Left lung (tissue), 10 donors: ENCODE measurements around the gene DPYSL3. TPM values are rescaled to one million over a fixed set of nuclear protein-coding genes. Genes with fewer than 3 reads are reported as not detected.

ENCODE experiments used
- ATAC-seq: fragments of 200-7000 bp; cut with Tn5 transposase; one replicate; pipeline ENCODE4 v1.9.1; 2020; ENCODE audit warnings: moderate library complexity
- DNase-seq, 4 donors: peaks; one replicate each; pipeline ENCODE4 v3.0.0-alpha.2; 2013 to 2020
- H3K27ac ChIP-seq, 2 donors: fragments of 200-600 bp; sonication (generic) in 1 of 2; one replicate each; pipeline versions ENCODE4 v1.5.0 to v1.8.0; 2020 to 2021
- H3K27me3 ChIP-seq, 2 donors: fragments of 200-600 bp; sonication (generic) in 1 of 2; one replicate each; pipeline versions ENCODE4 v1.5.0 to v1.8.0; 2020 to 2021
- H3K36me3 ChIP-seq, 2 donors: fragments of 200-600 bp; sonication (generic) in 1 of 2; one replicate each; pipeline versions ENCODE4 v1.5.0 to v1.8.0; 2020 to 2021
- H3K4me1 ChIP-seq, 2 donors: fragments of 200-600 bp; one replicate each; pipeline ENCODE4 v1.8.0; 2021
- H3K4me3 ChIP-seq, 2 donors: fragments of 200-600 bp; sonication (generic) in 1 of 2; one replicate each; pipeline versions ENCODE4 v1.5.0 to v1.8.0; 2020 to 2021; ENCODE audit warnings: mild to moderate bottlenecking in 1 of 2
- H3K9me3 ChIP-seq, 2 donors: fragments of 200-600 bp; sonication (generic) in 1 of 2; one replicate each; pipeline versions ENCODE4 v1.5.0 to v1.8.0; 2020 to 2021
- CTCF ChIP-seq, 2 donors: fragments of 200-600 bp; sonication (generic) in 1 of 2; IDR thresholded peaks; one replicate each; pipeline versions ENCODE4 v1.5.0 to v1.8.0; 2021; ENCODE audit warnings: antibody characterized with exemption in 2 of 2
- intact Hi-C, 2 donors: fragments of 100-400 bp; cut with DNase I; formaldehyde crosslinking; loops; one replicate each; pipeline versions ENCODE4 v1.11.2 to v1.14.2; 2022
- polyA plus RNA-seq, 6 donors: library from polyadenylated mRNA; unstranded; fragments of 120-200 nt; gene quantifications; one replicate each; pipeline ENCODE4 v1.2.1, GENCODE V29; 2013; ENCODE audit not compliant: insufficient read length in 6 of 6
- total RNA-seq, 2 donors: library from RNA; stranded (reverse); fragmentation: NEBNext Ultra II Directional; extraction: Animal tissue kit (Norgen Biotek cat#: 25700); gene quantifications; one replicate each; pipeline ENCODE4 v1.2.1, GENCODE V29; 2021
- donor health status: DM: no; HTN: yes; CAD: no.
- donor health status: DM: no; HTN: no; CAD: no.

DPYSL3 gene
- total and polyA plus RNA-seq, 8 donors: 64.3 to 94.3 (median 79.0) TPM

GRCh38 chr5:147519380-147519779, 9.5 kb upstream of the DPYSL3 start:
- ATAC-seq (no peak), DNase-seq (no peak)
- Histone ChIP-seq H3K4me1 (no peaks in the 10 kb centered on the region), H3K27me3 (no peaks in the 10 kb centered on the region), H3K27ac (no peak overlapping the region), H3K4me3 (no peak overlapping the region), H3K36me3 (no peaks in the 10 kb centered on the region), H3K9me3 (no peaks in the 10 kb centered on the region)
- TF ChIP-seq CTCF (IDR thresholded peaks at IDR 0.05): no peak
- intact Hi-C loops: no loop called here

- Histone ChIP-seq H3K4me1 (no peaks in the 10 kb centered on the region), H3K9me3 (no peaks in the 10 kb centered on the region), H3K27me3 (no peaks in the 10 kb centered on the region), H3K36me3 (no peaks in the 10 kb centered on the region), H3K27ac (no peak overlapping the region), H3K4me3 (no peak overlapping the region)
- intact Hi-C loops: no loop called here
- ATAC-seq (no peak), DNase-seq (no peak)
- TF ChIP-seq CTCF (IDR thresholded peaks at IDR 0.05): no peak
Observed at GRCh38 chr5:147517383-147517782, 7.5 kb upstream of the DPYSL3 start.

- Histone ChIP-seq H3K4me3 (no peak overlapping the region), H3K9me3 (no peaks in the 10 kb centered on the region), H3K27ac (no peak overlapping the region), H3K36me3 (no peaks in the 10 kb centered on the region), H3K27me3 (peaks cover 0 to 18% of the 10 kb centered on the region in 2 donors), H3K4me1 (no peaks in the 10 kb centered on the region)
- intact Hi-C loops: no loop called here
- TF ChIP-seq CTCF (IDR thresholded peaks at IDR 0.05): no peak
- DNase-seq (no peak), ATAC-seq (no peak)
Observed at GRCh38 chr5:147515269-147515668, 5.4 kb upstream of the DPYSL3 start.

- ATAC-seq: no peak
Observed at GRCh38 chr5:147512659-147513379, 3.0 kb upstream of the DPYSL3 start.

GRCh38 chr5:147510885-147511284, 1.0 kb upstream of the DPYSL3 start:
- Histone ChIP-seq H3K36me3 (no peaks in the 10 kb centered on the region), H3K9me3 (no peaks in the 10 kb centered on the region), H3K4me3 (no peak overlapping the region), H3K4me1 (peaks cover 0 to 10% of the 10 kb centered on the region in 2 donors), H3K27me3 (peaks cover 6 to 46% of the 10 kb centered on the region in 2 donors), H3K27ac (no peak overlapping the region)
- DNase-seq: no peak
- no peak for TF ChIP-seq CTCF (IDR thresholded peaks at IDR 0.05)
- no peak for ATAC-seq
- intact Hi-C loops: no loop called here

More at GRCh38 chr5:147512659-147513379, 3.0 kb upstream of the DPYSL3 start:
- intact Hi-C loops: no loop called here
- DNase-seq: no peak
- H3K4me1 ChIP-seq: peaks cover 0 to 10% of the 10 kb centered on the region in 2 donors
- H3K9me3 ChIP-seq: no peaks in the 10 kb centered on the region
- H3K36me3 ChIP-seq: no peaks in the 10 kb centered on the region
- peaks cover 6 to 43% of the 10 kb centered on the region in 2 donors for H3K27me3 ChIP-seq
- no peak overlapping the region for H3K4me3 ChIP-seq
- no peak for TF ChIP-seq CTCF (IDR thresholded peaks at IDR 0.05)
- H3K27ac ChIP-seq: no peak overlapping the region
